Measurements from ENCODE around the gene CBLN2.

GRCh38 chr18:72539901-72540300, 4.2 kb downstream of the CBLN2 start:
- TF ChIP-seq, protein P1, sequence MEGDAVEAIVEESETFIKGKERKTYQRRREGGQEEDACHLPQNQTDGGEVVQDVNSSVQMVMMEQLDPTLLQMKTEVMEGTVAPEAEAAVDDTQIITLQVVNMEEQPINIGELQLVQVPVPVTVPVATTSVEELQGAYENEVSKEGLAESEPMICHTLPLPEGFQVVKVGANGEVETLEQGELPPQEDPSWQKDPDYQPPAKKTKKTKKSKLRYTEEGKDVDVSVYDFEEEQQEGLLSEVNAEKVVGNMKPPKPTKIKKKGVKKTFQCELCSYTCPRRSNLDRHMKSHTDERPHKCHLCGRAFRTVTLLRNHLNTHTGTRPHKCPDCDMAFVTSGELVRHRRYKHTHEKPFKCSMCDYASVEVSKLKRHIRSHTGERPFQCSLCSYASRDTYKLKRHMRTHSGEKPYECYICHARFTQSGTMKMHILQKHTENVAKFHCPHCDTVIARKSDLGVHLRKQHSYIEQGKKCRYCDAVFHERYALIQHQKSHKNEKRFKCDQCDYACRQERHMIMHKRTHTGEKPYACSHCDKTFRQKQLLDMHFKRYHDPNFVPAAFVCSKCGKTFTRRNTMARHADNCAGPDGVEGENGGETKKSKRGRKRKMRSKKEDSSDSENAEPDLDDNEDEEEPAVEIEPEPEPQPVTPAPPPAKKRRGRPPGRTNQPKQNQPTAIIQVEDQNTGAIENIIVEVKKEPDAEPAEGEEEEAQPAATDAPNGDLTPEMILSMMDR (conservative IDR thresholded peaks at IDR 0.05; ENCODE audit: low read depth, low read length), result no peak
- TF ChIP-seq EZH2 (IDR thresholded peaks at IDR 0.05; ENCODE audit: borderline replicate concordance, low read depth, low read length, poor library complexity, severe bottlenecking), result no peak
